LNCAP (cell line): ENCODE data around the gene OOSP4A.

Experiments
- TF ChIP-seq, protein P1 (sequence below): fragments of 450-650 bp; IDR thresholded peaks from 2 replicates; pipeline ENCODE4 v1.5.1; 2017; ENCODE audit warnings: mild to moderate bottlenecking

The OOSP4A gene

DNA sequence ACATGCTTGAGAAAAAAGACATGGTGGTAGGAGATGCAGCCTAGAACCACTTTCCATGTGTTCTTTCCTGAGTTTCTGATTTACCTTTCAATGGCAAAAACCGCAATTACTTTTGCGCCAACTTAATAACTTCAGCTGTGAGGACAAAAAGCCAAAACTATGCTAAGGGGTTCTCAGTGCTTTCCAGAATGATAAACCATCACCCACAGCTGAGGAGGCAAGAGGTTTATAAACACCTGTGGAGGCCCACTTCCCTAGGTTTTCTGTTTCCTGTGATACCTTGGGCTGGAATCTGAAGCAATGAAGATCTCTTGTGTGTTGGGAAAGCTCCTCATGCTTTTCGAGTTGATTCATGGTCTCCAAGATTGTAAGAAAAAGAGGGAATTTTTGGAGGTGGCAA lies at the start of gene OOSP4A:
Gene OOSP4A, plus strand, starts transcription at position 301 of the 400 bp plus-strand sequence. Its CDS starts 0 bp downstream, at position 301.
- TF ChIP-seq, protein P1, sequence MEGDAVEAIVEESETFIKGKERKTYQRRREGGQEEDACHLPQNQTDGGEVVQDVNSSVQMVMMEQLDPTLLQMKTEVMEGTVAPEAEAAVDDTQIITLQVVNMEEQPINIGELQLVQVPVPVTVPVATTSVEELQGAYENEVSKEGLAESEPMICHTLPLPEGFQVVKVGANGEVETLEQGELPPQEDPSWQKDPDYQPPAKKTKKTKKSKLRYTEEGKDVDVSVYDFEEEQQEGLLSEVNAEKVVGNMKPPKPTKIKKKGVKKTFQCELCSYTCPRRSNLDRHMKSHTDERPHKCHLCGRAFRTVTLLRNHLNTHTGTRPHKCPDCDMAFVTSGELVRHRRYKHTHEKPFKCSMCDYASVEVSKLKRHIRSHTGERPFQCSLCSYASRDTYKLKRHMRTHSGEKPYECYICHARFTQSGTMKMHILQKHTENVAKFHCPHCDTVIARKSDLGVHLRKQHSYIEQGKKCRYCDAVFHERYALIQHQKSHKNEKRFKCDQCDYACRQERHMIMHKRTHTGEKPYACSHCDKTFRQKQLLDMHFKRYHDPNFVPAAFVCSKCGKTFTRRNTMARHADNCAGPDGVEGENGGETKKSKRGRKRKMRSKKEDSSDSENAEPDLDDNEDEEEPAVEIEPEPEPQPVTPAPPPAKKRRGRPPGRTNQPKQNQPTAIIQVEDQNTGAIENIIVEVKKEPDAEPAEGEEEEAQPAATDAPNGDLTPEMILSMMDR: no peak

DNA sequence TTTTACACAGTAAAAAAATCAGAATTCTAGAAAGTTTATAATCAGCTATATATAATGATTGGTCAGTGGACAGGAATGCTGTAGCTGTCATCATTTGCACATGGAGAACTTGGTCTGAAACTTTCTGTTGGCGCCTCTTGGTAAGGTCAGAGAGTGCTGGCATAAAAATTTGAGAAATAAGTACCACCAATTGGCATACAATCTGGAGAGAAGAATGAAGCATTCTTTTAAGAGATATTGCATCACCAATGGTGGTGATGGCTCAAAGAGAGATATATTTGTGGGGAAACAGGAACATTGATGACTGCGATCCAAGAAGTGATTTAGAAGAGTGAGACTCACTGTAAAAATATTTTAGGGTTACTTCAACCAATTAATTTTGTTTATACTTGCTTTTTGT lies 45.4 kb upstream of the OOSP4A start:
- TF ChIP-seq, protein P1: no peak

DNA sequence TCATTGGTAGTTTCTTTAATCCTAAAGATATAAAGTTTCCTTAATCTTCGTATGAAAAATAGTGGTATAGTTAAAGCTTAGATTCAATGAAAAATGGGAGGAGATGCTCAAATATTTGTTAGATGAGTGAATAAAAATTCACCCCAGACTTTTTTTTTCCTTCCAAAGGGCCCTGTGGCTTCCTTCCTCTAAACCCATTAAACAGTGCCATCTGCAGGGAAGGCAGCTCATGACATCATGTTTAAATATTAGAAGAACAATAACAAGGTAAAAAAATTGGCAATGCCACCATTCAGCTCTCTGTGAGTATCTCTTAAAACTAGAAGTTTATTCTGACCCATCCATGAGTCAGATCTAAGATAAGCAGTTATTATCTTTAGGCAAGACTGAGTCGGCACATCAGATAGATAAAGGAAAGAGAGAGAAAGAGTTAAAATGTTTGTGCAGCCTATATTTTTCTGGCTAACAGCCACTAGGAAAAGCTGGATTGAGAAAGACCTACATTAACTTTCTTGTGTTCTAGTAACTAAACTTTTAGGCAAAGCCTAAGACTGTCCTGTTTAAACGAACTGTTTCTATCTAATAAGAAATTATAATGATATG lies 44.7 kb upstream of the OOSP4A start:
- TF ChIP-seq, protein P1: peak; percentile 72

DNA sequence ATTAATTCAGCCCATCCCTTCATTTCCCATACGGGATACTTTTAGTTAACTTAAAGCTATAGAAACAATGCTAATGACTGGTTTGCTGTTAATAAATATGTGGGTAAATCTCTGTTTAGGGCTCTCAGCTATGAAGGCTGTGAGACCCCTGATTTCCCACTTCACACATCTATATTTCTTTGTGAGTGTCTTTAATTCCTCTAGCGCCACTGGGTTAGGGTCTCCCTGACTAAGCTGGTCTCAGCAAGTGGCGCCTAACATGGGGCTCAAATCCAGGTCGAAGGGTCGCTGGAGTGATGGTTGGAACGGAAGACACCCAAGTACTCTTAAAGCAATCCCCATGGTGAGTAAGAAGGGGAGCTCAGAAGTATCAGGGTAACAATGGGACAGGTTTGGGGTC lies 40.0 kb upstream of the OOSP4A start:
- TF ChIP-seq, protein P1: no peak

DNA sequence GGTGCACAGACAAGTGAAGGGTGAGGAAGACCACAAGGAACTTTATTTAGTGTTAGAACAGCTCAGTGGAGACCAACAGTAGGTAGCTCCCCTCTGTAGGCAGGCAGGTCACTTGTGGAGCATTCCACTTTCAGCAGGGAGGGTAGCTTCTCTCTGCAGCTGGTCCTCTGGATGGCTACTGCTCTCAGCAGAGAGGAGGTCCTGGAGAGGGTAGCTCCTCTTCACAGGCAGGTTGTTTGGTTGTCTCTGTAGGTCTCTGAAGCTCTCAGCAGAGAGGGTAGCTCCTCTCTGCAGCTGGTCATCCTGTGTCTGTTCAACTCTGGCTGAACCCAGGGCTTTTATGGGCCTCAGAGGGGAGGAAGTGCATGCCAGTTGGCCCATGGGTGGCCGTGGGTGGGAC lies 32.1 kb upstream of the OOSP4A start:
- TF ChIP-seq, protein P1: no peak

DNA sequence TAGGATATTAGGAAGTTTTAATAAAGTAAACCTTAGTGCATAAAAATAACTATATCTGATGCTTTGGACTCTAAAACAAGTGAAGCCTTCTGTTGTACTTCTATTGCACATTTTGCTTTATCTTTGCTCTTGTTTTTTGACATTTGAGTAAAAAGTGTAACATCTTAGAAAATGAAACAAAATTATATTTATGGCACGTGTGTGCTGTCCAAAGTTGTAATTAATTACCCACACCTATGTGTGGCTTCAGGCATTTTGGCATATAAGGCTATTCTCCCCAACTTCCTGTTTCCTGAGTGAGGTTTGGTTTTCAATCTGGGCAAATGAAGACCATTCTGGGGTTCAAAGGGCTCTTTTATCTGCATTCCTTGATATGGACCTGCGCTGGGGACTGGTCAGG lies 25.7 kb upstream of the OOSP4A start, which contains the start of gene OOSP1:
Gene OOSP1, plus strand, starts transcription at position 301 of the 400 bp plus-strand sequence. Its CDS starts 23 bp downstream, at position 324.
- TF ChIP-seq, protein P1: no peak

DNA sequence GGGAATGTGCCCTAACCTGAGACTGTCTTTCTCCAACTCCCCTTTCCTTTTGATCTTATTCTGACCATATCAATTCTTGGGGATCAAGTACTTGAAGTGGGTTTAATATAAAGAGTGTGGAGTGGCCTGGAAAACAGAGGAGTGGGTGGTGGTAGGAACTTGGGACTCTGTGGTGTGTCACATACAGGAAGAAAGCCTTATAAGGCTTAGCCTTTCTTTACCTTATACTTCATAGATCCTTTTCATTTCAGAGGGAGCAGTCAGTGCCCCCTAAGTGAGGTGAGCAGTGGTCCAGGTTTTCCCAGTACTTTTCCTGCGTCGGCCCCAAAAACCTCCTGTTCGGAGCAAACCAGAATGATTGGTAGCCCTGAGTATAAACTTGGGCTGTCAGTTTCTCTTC lies 25.1 kb upstream of the OOSP4A start:
- TF ChIP-seq, protein P1: no peak

DNA sequence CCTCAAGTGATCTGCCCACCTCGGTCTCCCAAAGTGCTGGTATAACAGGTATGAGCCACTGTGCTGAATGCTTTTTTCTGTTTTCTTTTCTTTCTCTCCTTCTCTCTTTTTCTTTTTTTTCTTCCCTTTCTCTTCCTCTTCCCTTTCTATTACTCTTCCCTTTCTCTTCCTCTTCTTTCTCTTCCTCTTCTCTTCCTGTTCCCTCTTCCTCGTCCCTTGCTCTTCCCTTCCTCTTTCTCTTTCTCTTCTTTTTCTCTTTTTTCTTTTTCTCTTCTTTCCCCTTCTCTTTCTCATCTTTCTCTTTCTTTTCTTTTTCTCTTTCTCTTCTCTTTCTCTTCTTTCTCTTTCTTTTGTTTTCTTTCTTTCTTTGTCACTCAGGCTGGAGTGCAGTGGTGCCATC lies 24.4 kb upstream of the OOSP4A start:
- TF ChIP-seq, protein P1: no peak
